Duodenal mucosa (tissue), 2 donors: ENCODE measurements around the gene SCAMP3.
"Not testable (repeated sequence)": the region's sequence is repeated elsewhere in the genome, so short reads cannot be mapped to it uniquely, and the experiment has no call there.

Source experiments
- H3K27ac ChIP-seq: one replicate; pipeline ENCODE4 v1.7.0; 2013; ENCODE audit warnings: low read depth, low read length
- H3K27me3 ChIP-seq, 2 donors: one replicate each; pipeline ENCODE4 v1.7.0; 2013; ENCODE audit warnings: low read length in 2 of 2, control low read depth in 1 of 2; ENCODE audit not compliant: insufficient read depth in 2 of 2, control insufficient read depth in 1 of 2
- H3K36me3 ChIP-seq, 2 donors: one replicate each; pipeline ENCODE4 v1.7.0; 2013; ENCODE audit warnings: low read length in 2 of 2, control low read depth in 1 of 2; ENCODE audit not compliant: insufficient read depth in 2 of 2, control insufficient read depth in 1 of 2
- H3K4me1 ChIP-seq, 2 donors: one replicate each; pipeline ENCODE4 v1.7.0; 2013; ENCODE audit warnings: low read length in 2 of 2, control low read depth in 1 of 2; ENCODE audit not compliant: insufficient read depth in 2 of 2, control insufficient read depth in 1 of 2
- H3K4me3 ChIP-seq, 2 donors: one replicate each; pipeline ENCODE4 v1.7.0; 2013; ENCODE audit warnings: low read length in 2 of 2, low read depth in 1 of 2
- H3K9ac ChIP-seq, 2 donors: one replicate each; pipeline ENCODE4 v1.7.0; 2013; ENCODE audit warnings: low read length in 2 of 2, low read depth in 1 of 2
- H3K9me3 ChIP-seq, 2 donors: one replicate each; pipeline ENCODE4 v1.7.0; 2013; ENCODE audit warnings: low read length in 2 of 2, control low read depth in 1 of 2; ENCODE audit not compliant: control insufficient read depth in 1 of 2

SCAMP3 gene

DNA sequence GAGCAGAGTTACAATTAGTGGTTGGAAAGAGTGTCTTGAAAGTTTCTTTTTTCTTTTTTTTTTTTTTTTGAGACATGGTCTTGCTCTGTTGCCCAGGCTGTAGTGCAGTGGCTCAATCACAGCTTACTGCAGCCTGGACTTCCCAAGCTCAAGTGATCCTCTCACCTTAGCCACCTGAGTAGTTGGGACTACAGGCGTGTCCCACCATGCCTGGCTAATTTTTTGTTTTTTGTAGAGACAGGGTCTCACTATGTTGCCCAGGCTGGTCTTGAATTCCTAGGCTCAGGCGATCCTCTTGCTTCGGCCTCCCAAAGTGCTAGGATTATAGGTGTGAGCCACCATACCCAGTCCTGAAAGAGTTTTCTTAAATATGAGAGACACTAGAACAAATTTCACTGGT is 15.4 kb downstream of the SCAMP3 start:
- not testable (repeated sequence) for H3K9me3 ChIP-seq, H3K27me3 ChIP-seq, H3K9ac ChIP-seq, H3K36me3 ChIP-seq, H3K27ac ChIP-seq, H3K4me3 ChIP-seq
- peaks cover 6 to 30% of the 10 kb centered on the region in 2 donors for H3K4me1 ChIP-seq

DNA sequence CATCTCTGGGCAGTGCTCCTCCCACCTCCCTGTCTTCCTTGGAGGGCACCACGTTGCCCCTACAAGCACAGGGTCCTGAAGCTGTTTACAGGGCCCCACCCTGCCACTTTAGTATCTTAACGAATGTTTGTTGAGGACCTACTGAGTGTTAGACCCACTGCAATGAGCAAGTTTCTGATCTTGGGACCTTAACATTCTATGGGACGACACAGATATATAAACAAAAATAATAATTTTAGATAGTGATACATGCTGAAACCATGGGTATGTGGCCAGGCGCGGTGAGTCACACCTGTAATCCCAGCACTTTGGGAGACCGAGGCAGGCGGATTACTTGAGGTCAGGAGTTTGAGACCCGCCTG is 17.0 kb downstream of the SCAMP3 start:
- Histone ChIP-seq H3K36me3 (peaks cover 0 to 7% of the 10 kb centered on the region in 2 donors), H3K4me3 (peak overlapping the region; percentile 68 to 86), H3K4me1 (peaks cover 9 to 36% of the 10 kb centered on the region in 2 donors), H3K9me3 (no peaks in the 10 kb centered on the region), H3K27ac (peak overlapping the region; percentile 16), H3K27me3 (no peaks in the 10 kb centered on the region), H3K9ac (peak overlapping the region; percentile 51 to 66)

DNA sequence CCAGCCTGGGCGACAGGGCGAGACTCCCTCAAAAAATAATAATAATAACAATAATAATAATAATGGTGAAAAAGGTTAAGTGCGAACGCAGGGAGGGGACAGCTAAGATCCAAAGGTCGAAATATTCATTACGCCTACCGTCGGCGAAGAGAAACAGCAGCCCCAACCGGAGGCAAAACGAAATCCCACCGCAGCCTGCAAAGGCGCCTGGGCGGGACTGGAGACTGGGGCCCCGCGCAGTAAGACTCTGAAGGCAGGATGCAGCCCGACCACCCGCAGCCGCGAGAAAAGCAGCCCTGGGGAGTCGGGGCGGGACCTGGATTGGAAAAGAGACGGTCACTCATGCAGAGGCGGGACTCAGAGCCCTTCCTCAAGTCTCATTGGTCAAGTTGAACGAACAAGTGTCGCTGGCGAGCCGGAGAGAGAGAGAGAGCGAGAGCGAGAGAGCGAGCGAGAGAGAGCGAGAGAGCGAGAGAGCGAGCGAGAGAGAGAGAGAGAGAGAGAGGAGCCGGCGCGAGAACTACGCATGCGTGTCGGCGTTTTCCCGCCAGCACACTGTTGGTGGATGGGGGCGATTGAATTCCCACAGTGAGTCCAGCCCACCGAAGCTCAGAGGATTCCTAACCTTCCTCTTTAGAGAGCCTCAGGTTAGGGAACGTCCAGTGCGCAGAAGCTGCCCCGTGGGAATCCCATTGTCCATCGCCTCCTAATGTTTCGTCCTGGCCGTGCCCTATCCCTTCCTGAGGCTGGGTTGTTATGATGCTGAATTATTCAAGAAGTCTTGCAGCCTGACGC is 17.6 kb downstream of the SCAMP3 start:
- peak overlapping the region; percentile 51 to 66 for H3K9ac ChIP-seq
- no peaks in the 10 kb centered on the region for H3K27me3 ChIP-seq
- peaks cover 0 to 7% of the 10 kb centered on the region in 2 donors for H3K36me3 ChIP-seq
- H3K4me1 ChIP-seq, result peaks cover 9 to 36% of the 10 kb centered on the region in 2 donors
- no peaks in the 10 kb centered on the region for H3K9me3 ChIP-seq
- H3K27ac ChIP-seq, result peak overlapping the region; percentile 86
- peak overlapping the region; percentile 68 to 86 for H3K4me3 ChIP-seq

DNA sequence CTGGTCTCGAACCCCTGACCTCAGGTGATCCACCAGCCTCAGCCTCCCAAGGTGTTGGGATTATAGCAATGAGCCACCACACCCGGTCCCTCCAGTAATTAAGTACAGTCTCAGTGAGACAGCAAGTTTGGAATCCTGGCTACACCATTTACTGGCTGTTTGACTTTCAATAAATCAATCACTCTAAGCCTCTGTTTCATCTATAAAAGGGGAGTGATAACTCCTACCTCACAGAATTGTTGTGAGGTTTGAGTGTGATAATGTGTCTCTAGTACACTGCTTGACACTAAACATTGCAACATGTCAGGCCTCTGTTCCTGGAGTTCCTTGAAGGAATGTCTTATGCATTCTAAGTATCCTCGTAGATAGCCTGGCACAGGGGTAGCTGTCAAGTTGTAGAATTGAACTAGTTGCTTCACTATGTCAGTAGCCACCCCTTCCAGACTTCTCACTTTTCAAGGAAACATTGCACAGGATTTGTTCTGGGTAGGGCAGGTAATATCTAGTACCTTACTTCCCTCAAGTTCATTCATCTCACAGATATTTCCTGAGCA is 19.3 kb downstream of the SCAMP3 start:
- peaks cover 9 to 36% of the 10 kb centered on the region in 2 donors for H3K4me1 ChIP-seq
- no peak overlapping the region for H3K27ac ChIP-seq
- no peaks in the 10 kb centered on the region for H3K9me3 ChIP-seq
- peak overlapping the region in 1 of 2 donors; percentile 66 for H3K9ac ChIP-seq
- H3K27me3 ChIP-seq, result no peaks in the 10 kb centered on the region
- peak overlapping the region in 1 of 2 donors; percentile 86 for H3K4me3 ChIP-seq
- peaks cover 0 to 12% of the 10 kb centered on the region in 2 donors for H3K36me3 ChIP-seq

GRCh38 chr1:155241841-155242264 is 20.3 kb downstream of the SCAMP3 start:
- Histone ChIP-seq H3K4me3 (no peak overlapping the region), H3K4me1 (peaks cover 9 to 36% of the 10 kb centered on the region in 2 donors), H3K27ac (no peak overlapping the region), H3K27me3 (no peaks in the 10 kb centered on the region), H3K9me3 (no peaks in the 10 kb centered on the region), H3K36me3 (peaks cover 0 to 13% of the 10 kb centered on the region in 2 donors), H3K9ac (no peak overlapping the region)

DNA sequence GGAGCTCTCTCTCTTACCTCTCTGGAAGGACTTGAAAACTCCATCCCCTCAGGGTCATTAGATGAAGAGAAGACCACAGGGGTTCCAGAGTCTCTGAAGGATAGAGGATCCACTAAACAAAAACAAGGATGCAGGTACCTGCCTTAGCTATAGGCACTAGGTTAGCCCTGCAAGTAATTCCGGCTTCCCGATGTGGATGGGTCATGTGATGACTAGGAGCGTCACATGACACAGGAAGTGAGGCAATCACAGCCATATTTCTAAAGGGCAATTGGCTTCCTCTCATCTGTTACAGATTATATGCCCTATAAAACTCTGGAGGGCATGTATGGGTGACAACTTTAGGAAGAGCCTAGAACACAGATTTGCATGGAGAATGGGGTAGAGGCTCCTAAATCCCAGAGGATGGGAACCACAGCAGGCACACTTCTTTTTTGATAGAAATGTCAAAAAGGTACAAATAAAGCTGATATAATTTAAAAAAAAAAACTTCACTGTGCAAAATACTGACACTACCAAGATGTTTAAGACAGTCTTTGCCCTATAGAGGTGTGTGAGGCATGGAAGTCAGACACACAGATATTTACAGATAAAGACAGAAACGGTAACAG is 21.0 kb downstream of the SCAMP3 start:
- H3K9ac ChIP-seq, result no peak overlapping the region
- peaks cover 0 to 19% of the 10 kb centered on the region in 2 donors for H3K36me3 ChIP-seq
- H3K9me3 ChIP-seq, result no peaks in the 10 kb centered on the region
- H3K27ac ChIP-seq, result no peak overlapping the region
- H3K4me1 ChIP-seq, result peaks cover 9 to 36% of the 10 kb centered on the region in 2 donors
- no peaks in the 10 kb centered on the region for H3K27me3 ChIP-seq
- H3K4me3 ChIP-seq, result peak overlapping the region; percentile 55 to 60

DNA sequence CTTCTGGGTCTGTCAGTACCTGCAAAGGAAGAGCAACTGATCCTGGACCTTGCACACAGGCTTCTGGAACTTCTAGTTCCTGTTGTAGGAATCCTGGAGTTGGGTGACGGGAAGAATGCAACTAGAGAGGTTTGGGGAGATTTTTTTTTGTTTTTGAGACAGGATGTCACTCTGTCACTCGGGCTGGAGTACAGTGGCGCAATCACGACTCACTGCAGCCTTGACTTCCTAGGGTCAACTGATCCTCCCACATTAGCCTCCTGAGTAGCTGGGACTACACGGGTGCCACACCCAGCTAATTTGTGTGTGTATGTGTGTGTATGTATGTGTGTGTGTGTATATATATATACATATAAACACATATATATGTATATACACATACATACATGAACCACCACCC is 25.7 kb downstream of the SCAMP3 start:
- H3K9me3 ChIP-seq, result no peaks in the 10 kb centered on the region
- H3K9ac ChIP-seq, result no peak overlapping the region
- H3K36me3 ChIP-seq, result peaks cover 0 to 26% of the 10 kb centered on the region in 2 donors
- H3K27ac ChIP-seq, result no peak overlapping the region
- peaks cover 3 to 10% of the 10 kb centered on the region in 2 donors for H3K4me1 ChIP-seq
- no peaks in the 10 kb centered on the region for H3K27me3 ChIP-seq
- no peak overlapping the region for H3K4me3 ChIP-seq

DNA sequence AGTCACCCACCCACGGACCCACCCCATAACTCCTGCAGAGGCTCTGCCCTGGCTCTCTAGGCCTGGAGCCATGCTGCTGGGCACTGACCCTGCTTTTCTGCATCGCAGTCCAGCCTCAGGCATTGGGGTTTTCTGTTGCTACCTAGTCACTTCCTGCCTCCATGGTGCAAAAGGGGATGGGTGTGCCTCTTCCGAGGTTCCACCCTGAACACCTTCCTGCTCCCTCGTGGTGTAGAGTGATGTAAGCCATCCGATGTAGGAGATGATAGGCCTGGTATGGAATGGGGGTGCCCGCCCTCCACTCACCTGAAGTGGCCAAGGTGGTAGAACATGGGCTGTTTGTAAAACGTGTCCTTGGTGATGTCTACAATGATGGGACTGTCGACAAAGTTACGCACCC is 26.8 kb downstream of the SCAMP3 start:
- not testable (repeated sequence) for H3K4me3 ChIP-seq, H3K4me1 ChIP-seq, H3K9me3 ChIP-seq, H3K27ac ChIP-seq, H3K9ac ChIP-seq, H3K27me3 ChIP-seq
- H3K36me3 ChIP-seq, result peaks cover 0 to 26% of the 10 kb centered on the region in 2 donors

GRCh38 chr1:155233502-155233901 is 28.7 kb downstream of the SCAMP3 start:
- not testable (repeated sequence) for H3K9me3 ChIP-seq, H3K9ac ChIP-seq, H3K27me3 ChIP-seq, H3K27ac ChIP-seq, H3K4me1 ChIP-seq, H3K4me3 ChIP-seq
- H3K36me3 ChIP-seq, result peaks cover 0 to 23% of the 10 kb centered on the region in 2 donors
